GDM1 (cell line): ENCODE data around the gene MRC1.

Source experiments
- DNase-seq: peaks from one replicate; lab custom pipeline; 2025; lab: John Stamatoyannopoulos, UW

The MRC1 gene

GRCh38 chr10:17847585-17848296 is 38.6 kb downstream of the MRC1 start:
- no peak for DNase-seq

DNA sequence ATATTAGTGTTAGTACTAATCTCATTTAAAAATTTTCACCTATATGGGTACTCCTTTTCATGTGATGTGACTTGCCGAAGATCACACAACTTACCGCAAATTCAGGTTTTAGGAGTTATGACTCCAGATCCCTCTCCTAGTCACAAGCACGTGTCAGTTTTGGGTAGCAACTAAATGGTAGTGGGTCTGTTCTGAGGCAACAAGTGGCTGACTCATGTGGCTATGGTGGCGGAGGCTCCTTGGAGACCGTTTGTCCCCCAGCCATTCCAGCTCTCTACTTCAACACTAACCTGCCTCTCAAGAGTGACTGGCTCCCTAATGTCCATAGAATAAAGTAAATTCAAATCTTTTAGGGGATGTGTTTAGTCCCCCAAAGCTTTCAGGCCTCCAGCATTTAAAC is 39.5 kb downstream of the MRC1 start:
- DNase-seq: no peak

GRCh38 chr10:17850501-17850900 is 41.4 kb downstream of the MRC1 start:
- DNase-seq: peak; percentile 7

GRCh38 chr10:17851611-17852010 is 42.5 kb downstream of the MRC1 start:
- peak; percentile 71 for DNase-seq

DNA sequence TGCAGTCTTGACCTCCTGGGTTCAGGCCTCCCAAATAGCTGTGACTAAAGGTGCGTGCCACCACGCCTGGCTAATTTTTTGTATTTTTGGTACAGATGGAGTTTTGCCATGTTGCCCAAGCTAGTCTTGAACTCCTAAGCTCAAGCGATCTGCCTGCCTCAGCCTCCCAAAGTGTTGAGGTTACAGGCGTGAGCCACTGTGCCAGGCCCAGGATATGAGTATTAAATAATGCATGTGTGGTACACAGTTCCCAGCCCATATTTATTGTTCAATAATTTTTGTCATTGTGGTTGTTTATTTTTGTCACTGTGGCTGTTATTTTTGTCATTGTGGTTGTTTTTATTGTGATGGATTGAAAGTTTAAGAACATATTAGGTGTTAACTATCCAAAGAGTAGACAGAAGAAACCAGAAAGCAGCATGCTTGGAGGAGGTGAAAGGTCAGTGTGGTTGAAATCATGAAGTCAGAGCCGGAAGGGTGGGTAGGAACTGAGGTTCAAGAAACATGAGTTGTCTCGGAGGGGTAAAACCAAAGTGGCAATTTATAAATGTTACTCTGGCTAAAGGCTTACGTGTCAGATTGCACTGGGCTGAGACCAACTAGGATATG is 45.0 kb downstream of the MRC1 start:
- DNase-seq: no peak

DNA sequence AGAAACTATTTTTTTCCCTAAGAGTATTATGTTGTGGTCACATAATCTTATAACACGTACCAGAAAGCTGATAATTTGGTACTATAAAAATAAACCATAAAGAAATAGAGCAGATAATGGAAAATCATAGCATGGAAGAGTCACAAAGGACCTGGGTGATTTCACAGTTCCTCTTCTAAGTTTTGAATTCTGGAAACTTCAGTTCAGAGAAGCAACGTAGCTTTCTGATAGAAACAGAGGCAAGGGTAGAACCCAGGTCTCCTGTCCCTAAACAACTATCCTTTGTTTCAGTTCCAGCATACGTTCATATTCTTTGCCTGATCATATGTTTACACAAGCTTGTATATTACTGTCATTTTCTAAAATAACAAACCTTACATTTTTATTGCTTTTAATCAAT is 47.9 kb downstream of the MRC1 start:
- no peak for DNase-seq

DNA sequence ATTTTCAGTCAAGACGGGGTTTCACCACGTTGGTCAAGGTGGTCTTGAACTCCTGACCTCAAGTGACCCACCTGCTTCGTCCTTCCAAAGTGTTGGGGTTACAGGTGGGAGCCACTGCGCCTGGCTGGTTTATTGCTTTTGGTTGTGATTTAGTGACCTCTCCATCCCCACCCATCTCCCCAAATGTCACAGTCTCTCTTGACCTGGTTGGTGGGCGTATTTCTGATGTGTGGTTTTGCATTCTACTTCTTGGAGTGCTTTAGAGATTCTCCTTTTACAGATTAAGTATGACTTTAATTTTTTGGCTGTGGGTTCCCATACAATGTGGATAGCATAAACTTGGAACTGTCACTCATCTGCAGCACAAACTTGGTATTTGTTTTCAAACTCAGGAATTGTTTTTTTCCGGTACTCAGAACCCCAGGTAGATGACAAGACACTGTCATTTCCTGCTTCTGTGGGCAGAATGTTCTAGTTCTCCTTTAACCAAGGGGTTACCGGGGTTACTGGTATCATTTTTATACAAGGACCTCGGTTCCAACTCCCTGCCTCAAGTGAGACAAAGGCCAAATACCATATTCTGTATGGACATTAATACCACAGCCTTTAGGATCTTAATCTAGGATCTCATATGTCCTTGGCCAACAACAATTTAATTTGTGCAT is 50.5 kb downstream of the MRC1 start:
- DNase-seq: no peak

- DNase-seq: no peak
Measured at GRCh38 chr10:17861760-17862159, 52.6 kb downstream of the MRC1 start.

GRCh38 chr10:17865351-17865750 is 56.2 kb downstream of the MRC1 start:
- no peak for DNase-seq

DNA sequence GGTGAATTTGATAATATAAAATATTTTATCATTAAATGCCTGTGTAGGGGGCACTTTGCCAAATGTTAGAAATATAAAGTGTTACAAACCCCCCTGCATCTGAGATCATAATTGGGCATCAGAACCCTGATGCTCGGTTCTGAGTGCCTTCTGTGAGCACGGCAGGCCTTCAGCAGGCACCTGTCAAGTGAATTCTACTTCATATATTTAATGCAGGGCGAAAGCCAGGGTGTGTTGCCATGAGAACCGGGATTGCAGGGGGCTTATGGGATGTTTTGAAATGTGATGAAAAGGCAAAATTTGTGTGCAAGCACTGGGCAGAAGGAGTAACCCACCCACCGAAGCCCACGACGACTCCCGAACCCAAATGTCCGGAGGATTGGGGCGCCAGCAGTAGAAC is 57.2 kb downstream of the MRC1 start:
- DNase-seq: no peak

DNA sequence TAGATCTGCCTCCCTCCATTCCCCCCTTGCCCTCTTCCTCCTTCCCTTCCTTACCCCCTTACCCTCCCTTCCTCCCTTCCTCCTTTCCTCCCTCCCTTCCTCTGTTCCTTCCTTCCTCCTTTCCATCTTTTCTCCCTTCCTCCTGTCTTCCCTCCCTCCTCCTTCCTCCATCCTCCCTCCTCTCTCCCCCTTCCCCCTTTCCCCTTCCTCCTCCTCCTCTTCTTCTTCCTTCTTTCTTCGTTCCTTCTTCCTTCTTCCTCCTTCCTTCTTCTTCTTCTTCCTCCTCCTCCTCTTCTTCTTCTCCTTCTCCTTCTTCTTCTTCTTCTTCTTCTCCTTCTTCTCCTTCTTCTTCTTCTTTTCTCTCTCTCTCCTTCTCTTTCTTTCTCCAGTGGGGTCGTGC is 57.9 kb downstream of the MRC1 start:
- DNase-seq: no peak

DNA sequence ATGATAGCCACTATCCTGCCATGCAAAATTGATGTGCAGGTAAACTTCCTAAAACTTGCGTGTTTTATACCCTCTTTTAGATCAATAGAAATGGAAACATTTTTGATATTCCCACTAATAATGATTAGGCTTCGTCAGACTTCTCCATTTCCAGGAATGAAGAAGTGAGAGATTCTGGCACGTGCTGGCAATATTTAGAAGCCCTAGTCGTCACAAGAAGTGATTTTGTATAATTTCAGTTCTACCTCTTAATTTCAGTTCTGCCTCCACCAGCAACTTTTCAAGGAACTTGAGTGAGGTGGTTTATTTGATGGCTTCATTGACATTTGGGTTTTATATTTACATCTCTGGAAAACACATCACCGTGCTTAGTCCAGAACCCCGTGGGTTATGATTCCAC is 61.9 kb downstream of the MRC1 start:
- no peak for DNase-seq

DNA sequence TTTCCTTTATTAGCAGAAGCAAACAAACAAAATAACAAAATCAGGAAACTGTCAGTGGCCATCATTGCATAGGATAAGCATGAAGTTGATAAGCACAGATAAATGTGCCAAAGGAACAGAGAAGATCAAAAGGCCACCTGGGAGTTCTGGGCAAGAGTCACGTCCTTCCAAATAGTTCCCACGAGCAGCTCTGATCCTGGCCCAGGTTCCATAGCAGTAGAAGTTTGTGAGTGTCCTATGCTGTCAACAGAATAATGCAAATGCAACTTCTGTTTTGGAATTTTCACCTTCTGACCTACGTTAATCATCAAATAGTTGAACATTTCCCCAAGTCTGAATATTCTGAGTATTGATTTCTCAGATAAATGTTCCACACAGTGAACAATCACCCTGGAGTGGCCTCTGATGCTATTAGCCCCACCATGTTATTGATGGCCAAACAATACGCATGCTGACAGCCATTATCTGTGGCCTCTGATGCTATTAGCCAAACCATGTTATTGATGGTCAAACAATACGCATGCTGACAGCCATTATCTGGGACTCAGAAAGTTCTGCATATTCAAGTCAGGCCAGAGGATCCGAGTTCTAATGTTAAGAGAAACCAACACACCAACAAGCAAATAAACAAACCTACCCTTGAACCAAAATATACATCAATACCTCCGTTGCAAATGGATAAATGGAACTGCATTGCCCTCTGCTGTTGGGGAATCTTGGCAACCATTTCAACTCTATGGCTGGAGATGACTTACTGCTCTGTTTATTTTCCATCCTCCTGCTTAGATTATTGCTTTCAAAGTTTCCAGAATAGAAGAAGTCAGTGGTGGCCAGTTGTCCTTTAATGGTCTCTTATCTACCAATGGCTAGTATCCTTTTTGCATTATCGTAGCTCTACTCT is 63.3 kb downstream of the MRC1 start:
- DNase-seq: peak; percentile 3

DNA sequence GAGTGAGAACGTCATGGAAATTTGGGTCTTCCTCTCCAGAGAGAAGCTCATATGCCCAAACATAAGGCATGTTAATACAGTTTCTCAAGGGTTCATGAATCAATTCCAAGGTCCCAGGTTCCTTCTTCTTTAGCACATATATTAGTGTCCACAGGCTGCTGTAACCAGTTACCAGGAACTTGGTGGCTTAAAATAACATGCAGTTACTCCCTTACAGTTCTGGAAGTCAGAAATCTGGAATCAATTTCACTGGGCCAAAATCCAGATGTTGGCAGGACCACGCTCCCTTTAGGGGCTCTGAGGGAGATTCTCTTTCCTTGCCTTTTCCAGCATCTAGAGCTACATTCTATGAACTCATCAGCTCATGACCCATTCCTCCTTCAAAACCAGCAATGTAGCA is 64.8 kb downstream of the MRC1 start:
- DNase-seq: no peak

DNA sequence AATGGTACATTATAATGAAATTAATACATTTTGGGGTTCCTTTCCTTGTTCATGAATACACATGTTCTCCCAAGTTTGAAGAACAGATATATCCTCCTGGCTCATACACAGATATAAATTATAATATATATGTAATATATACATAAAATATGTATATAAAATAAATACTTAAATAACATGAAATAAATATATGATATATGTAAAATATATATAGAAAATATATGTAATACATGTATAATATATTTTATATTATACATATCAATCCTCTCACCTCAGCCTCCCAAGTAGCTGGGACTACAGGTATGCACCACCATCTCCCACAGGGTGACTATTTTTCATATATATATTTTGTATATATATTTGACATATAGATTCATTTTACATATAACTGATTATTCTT is 68.0 kb downstream of the MRC1 start:
- DNase-seq: no peak

DNA sequence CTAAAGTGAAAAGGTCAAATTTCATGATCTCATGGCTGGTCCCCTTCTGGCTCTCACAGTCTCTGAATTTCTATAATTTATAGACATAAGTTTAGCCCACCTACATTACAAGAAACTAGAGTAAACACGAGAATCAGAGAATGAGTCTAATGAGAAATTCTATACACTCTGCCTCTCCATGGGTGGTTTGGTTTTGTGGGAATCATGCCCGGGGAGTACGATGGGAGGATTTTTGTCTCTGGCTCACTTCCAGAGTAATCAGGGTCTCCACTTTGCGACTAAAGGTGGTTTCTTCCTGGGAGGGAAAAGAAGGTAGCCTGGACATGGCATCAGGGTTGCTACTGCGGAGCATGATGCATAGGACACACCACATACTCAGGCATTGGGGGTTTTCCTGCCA is 69.7 kb downstream of the MRC1 start:
- no peak for DNase-seq

- no peak for DNase-seq
Measured at GRCh38 chr10:17880601-17881000, 71.5 kb downstream of the MRC1 start.

- DNase-seq: no peak
Measured at GRCh38 chr10:17882557-17882956, 73.4 kb downstream of the MRC1 start.

GRCh38 chr10:17883621-17884020 is 74.5 kb downstream of the MRC1 start:
- no peak for DNase-seq

GRCh38 chr10:17888189-17888588 is 79.0 kb downstream of the MRC1 start:
- DNase-seq: no peak

DNA sequence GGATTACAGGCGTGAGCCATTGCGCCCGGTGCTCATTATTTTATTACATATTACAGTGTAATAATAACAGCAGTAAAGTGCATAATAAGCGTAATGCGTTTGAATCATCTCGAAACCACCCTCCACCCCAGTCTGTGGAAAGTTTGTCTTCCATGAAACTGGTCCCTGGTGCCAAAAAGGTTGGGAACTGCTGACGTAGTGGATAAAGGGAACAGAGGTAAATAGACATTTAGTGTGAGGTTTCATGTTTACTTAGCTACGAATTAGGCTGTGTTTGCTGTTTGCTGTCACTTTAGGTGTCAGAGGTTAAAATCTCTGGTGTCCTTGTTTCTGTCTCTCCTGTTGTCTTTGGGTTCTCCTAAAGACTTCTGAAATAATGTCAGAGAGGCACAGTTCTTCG is 82.3 kb downstream of the MRC1 start:
- no peak for DNase-seq

DNA sequence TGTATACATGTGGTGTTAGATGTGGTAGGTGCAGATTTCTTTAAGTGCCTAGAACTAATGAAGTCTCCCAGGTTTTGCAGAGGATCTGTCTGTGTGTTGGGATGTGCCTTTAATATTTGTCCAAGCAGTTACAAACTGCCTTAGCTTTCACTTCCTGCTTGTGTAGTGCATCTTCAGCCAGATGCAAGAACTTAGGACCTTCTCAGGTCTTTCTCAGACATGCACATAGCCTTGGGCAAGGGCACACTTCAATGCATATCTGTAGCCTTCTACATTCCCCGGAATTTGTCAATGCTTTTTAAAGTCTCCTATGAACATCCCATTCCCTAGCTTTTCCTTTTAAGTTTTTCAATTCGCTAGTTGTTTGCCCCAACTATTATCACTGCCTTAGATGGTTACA is 95.4 kb downstream of the MRC1 start:
- no peak for DNase-seq

DNA sequence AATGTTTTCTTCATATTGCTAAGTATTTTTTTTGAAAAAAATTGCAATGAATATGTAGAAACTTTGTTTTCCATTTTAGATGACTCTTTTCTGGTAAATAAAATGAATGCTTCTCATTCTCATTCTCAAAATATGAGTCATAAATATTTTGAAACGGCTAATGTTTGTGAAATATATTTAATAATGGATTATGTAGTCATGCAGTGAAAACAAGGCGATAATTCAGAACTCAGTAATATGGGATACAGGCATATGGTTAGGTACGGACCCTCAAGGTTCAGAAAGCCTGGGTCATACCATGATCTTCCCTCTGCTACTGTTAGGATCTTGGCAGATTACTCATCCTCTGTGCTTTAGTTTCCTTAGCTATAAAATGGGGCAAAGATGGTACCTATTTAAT is 96.3 kb downstream of the MRC1 start:
- DNase-seq: no peak
